Adrenal gland (tissue), 12 donors: ENCODE results near the gene RSPO4. TPM values are rescaled to one million over a fixed set of nuclear protein-coding genes. Genes with fewer than 3 reads are reported as not detected.

Source experiments
- DNase-seq, 7 donors: peaks; one replicate each; pipeline ENCODE4 v3.0.0-alpha.2; 2019 to 2020
- H3K27ac ChIP-seq, 5 donors: fragments of 200-600 bp; sonication (generic) in 4 of 5; 1 replicate in 3 of 5; 2 replicates in 2 of 5; pipeline versions ENCODE4 v1.5.1 to v1.8.0; 2016 to 2020; ENCODE audit warnings: mild to moderate bottlenecking in 1 of 5
- H3K27me3 ChIP-seq: fragments of 200-600 bp; 2 replicates; pipeline ENCODE4 v1.8.0; 2021
- H3K36me3 ChIP-seq, 2 donors: fragments of 200-600 bp; replicated peaks in 1 of 2; 1 replicate in 1 of 2; 2 replicates in 1 of 2; pipeline versions ENCODE4 v1.5.1 to v1.8.0; 2018 to 2022
- H3K4me1 ChIP-seq, 2 donors: fragments of 200-600 bp; replicated peaks in 1 of 2; 1 replicate in 1 of 2; 2 replicates in 1 of 2; pipeline versions ENCODE4 v1.5.1 to v1.8.0; 2018 to 2021
- H3K4me3 ChIP-seq, 4 donors: fragments of 200-600 bp; sonication (generic) in 3 of 4; one replicate each; pipeline ENCODE4 v1.5.1; 2016 to 2018
- H3K9me3 ChIP-seq, 3 donors: fragments of 200-600 bp; sonication (generic) in 1 of 3; replicated peaks in 1 of 3; 1 replicate in 2 of 3; 2 replicates in 1 of 3; pipeline versions ENCODE4 v1.5.1 to v1.8.0; 2016 to 2021
- POLR2A ChIP-seq, 2 donors: fragments of 450-650 bp; IDR thresholded peaks; one replicate each; pipeline ENCODE4 v1.6.1; 2017; ENCODE audit warnings: antibody characterized with exemption in 2 of 2, mild to moderate bottlenecking in 2 of 2, moderate library complexity in 1 of 2
- WGBS, 4 donors: extraction: QIAGEN DNeasy Blood & Tissue Kit in 2 of 4; methylation state at CpG; one replicate each; pipeline versions ENCODE4 v1.1.5 to v1.1.7; 2013 to 2017; 5-methylcytosine and 5-hydroxymethylcytosine counted together
- intact Hi-C, 2 donors: fragments of 100-400 bp; cut with DNase I; formaldehyde crosslinking; loops; one replicate each; pipeline versions ENCODE4 v1.14.1 to v1.15.0; 2022 to 2023
- polyA plus RNA-seq, 3 donors: library from polyadenylated mRNA; stranded (reverse); fragments of 200-250 nt in 2 of 3; fragments of 350-450 nt in 1 of 3; fragmentation: Illumina TruSeq in 1 of 3; extraction: RNeasy Lipid Tissue Mini Kit (QIAGEN cat#74804) in 1 of 3; gene quantifications; one replicate each; pipeline ENCODE4 v1.2.3, GENCODE V29; 2013 to 2014
- total RNA-seq, 9 donors: library from RNA; depleted of rRNA in 4 of 9; stranded (reverse); fragments of >200 nt in 4 of 9; fragments of 120-200 nt in 1 of 9; fragmentation: NEBNext Ultra II Directional in 1 of 9; extraction: Animal tissue kit (Norgen Biotek cat#: 25700) in 1 of 9; gene quantifications; one replicate each; pipeline versions ENCODE4 v1.1.0 to v1.2.4, GENCODE V29; 2013 to 2023
- TF ChIP-seq, protein P1 (sequence below), 6 experiments: fragments of 450-650 bp in 4 of 6; fragments of 200-600 bp in 2 of 6; sonication (generic) in 1 of 6; IDR thresholded peaks; 1 replicate in 5 of 6; 2 replicates in 1 of 6; pipeline versions ENCODE4 v1.5.1 to v1.8.0; 2016 to 2021; ENCODE audit warnings: antibody characterized with exemption in 6 of 6, mild to moderate bottlenecking in 2 of 6, moderate library complexity in 1 of 6
- donor health status: healthy with polysubstance abuse.
- donor health status: Bipolar disorder and iron deficiency.
- donor health status: DM: yes; HTN: yes; CAD: no.
- donor health status: DM: no; HTN: no; CAD: no.
- donor health status: DM: no; HTN: no; CAD: no.
- donor health status: DM: yes; HTN: yes; CAD: no.

The RSPO4 gene
- total and polyA plus RNA-seq, 12 donors: 0.06 to 0.64 (median 0.20) TPM; not detected in 5

DNA sequence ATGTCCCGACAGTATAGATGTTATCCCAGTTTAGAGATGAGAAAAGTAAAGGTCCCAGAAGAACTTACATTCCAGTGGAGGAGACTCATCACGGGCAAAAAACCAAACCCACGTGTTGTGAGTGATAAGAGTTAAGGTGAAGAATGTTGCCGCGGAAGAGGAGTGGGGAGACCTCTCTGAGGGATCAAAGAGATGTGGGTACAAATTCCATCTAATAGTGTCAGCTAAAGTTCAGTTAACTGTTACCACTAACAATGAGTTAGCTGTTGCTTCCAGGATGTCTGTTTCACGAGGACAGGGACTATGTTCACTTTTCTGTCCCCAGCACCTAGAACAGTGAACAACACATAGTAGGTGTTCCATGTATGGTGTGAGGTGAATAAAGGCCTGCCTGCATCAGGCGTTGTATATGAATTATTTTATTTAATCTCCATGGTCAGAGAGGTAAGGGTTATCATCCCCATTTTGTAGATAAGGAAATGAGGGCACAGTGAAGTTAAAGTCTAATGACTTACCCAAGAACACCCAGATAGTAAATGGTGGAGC is 39.8 kb upstream of the RSPO4 start:
- Histone ChIP-seq H3K4me3 (no peak overlapping the region), H3K9me3 (no peaks in the 10 kb centered on the region), H3K36me3 (no peaks in the 10 kb centered on the region), H3K27me3 (no peaks in the 10 kb centered on the region), H3K27ac (no peak overlapping the region), H3K4me1 (no peaks in the 10 kb centered on the region)
- TF ChIP-seq, protein P1, sequence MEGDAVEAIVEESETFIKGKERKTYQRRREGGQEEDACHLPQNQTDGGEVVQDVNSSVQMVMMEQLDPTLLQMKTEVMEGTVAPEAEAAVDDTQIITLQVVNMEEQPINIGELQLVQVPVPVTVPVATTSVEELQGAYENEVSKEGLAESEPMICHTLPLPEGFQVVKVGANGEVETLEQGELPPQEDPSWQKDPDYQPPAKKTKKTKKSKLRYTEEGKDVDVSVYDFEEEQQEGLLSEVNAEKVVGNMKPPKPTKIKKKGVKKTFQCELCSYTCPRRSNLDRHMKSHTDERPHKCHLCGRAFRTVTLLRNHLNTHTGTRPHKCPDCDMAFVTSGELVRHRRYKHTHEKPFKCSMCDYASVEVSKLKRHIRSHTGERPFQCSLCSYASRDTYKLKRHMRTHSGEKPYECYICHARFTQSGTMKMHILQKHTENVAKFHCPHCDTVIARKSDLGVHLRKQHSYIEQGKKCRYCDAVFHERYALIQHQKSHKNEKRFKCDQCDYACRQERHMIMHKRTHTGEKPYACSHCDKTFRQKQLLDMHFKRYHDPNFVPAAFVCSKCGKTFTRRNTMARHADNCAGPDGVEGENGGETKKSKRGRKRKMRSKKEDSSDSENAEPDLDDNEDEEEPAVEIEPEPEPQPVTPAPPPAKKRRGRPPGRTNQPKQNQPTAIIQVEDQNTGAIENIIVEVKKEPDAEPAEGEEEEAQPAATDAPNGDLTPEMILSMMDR (IDR thresholded peaks at IDR 0.05): no peak
- TF ChIP-seq POLR2A (IDR thresholded peaks at IDR 0.05): no peak
- 68 to 76% (median 74%) methylated on average over 7 of the region's 7 CpGs for WGBS, 4 donors
- DNase-seq: no peak
- intact Hi-C loops: no loop called here

DNA sequence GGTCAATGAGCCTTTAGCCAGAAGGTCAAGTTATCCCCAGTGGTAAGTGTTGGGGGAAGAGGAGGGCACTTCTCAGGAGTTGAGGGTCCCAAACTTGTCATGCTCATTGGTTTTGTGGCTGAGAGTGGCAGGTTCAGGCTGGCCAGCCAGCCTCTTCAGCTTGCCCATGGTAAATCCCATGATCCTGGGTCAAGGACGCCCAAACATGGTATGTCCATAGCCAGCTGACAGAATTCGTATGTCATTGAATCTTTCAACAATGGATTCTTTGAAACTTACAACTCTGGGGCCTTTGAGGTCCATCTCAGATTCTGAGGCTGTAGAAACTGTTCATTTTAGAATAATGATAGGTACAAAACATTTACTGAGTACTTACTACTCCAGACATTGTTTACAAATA is 36.1 kb upstream of the RSPO4 start:
- no peaks in the 10 kb centered on the region for H3K27me3 ChIP-seq
- 53 to 62% (median 58%) methylated on average over 2 of the region's 2 CpGs for WGBS, 4 donors
- H3K9me3 ChIP-seq: no peaks in the 10 kb centered on the region
- intact Hi-C loops: no loop called here
- no peak for TF ChIP-seq POLR2A (IDR thresholded peaks at IDR 0.05)
- TF ChIP-seq, protein P1 (IDR thresholded peaks at IDR 0.05): no peak
- DNase-seq: no peak
- no peak overlapping the region for H3K4me3 ChIP-seq
- no peak overlapping the region for H3K27ac ChIP-seq
- no peaks in the 10 kb centered on the region for H3K36me3 ChIP-seq
- no peaks in the 10 kb centered on the region for H3K4me1 ChIP-seq

DNA sequence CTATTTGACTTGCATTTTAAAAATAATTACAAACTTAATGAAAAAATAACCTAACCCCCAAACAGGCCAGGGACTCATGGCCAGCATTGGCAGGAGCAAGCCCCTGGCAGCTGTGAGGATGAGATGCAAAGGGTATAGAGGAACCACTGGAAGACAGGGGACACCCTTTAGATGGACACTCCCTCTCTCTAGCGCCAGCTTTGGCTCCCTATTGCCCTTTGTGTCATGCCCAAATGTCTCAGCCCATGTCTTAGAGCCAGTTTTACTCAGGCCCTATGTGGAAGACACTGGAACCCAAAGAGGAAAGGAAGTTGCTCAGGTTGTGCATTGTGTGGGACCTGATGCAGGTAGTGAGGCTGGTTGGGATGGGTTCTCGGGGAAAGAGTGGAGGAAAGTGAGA is 34.9 kb upstream of the RSPO4 start:
- TF ChIP-seq, protein P1 (IDR thresholded peaks at IDR 0.05): no peak
- no peak for TF ChIP-seq POLR2A (IDR thresholded peaks at IDR 0.05)
- DNase-seq: no peak
- intact Hi-C loops: no loop called here

DNA sequence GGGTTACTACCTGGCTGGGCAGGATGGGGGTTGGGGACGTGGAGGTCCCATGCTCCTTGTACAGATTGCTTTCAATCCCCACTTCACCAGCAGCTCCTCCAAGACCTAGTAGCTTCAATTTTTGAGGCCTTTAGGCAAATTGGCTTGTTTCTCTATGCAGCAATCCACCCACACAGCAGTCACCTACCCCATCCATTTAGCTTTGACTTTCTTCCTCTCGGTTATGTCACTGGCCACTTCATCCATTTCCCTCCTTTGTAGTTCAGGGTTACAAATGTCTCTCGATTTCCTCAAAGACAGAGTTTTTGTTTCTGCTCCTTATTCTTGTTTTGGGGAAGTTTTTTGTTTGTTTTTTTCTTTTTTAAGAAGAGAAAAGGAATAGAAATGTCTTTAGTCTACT is 33.4 kb upstream of the RSPO4 start:
- no peaks in the 10 kb centered on the region for H3K36me3 ChIP-seq
- WGBS, 4 donors: 54 to 67% (median 62%) methylated on average over 3 of the region's 3 CpGs
- intact Hi-C loops: no loop called here
- H3K9me3 ChIP-seq: no peaks in the 10 kb centered on the region
- no peaks in the 10 kb centered on the region for H3K27me3 ChIP-seq
- TF ChIP-seq POLR2A (IDR thresholded peaks at IDR 0.05): no peak
- TF ChIP-seq, protein P1 (IDR thresholded peaks at IDR 0.05): no peak
- no peak overlapping the region for H3K4me3 ChIP-seq
- H3K27ac ChIP-seq: no peak overlapping the region
- H3K4me1 ChIP-seq: no peaks in the 10 kb centered on the region
- DNase-seq: no peak

More for the DNA sequence above, 34.9 kb upstream of the RSPO4 start:
- H3K9me3 ChIP-seq: no peaks in the 10 kb centered on the region
- no peaks in the 10 kb centered on the region for H3K27me3 ChIP-seq
- no peak overlapping the region for H3K4me3 ChIP-seq
- no peak overlapping the region for H3K27ac ChIP-seq
- no peaks in the 10 kb centered on the region for H3K4me1 ChIP-seq
- WGBS, 4 donors: 40 to 90% (median 77%) methylated on average over 2 of the region's 2 CpGs
- no peaks in the 10 kb centered on the region for H3K36me3 ChIP-seq
